Measurements from ENCODE around the gene BMP8A. TPM values are rescaled to one million over a fixed set of nuclear protein-coding genes. Genes with fewer than 3 reads are reported as not detected.
"Not testable (repeated sequence)": the region's sequence is repeated elsewhere in the genome, so short reads cannot be mapped to it uniquely, and the experiment has no call there.

BMP8A gene
- total RNA-seq, 1 donor from 2014 or later = 0.53 TPM

DNA sequence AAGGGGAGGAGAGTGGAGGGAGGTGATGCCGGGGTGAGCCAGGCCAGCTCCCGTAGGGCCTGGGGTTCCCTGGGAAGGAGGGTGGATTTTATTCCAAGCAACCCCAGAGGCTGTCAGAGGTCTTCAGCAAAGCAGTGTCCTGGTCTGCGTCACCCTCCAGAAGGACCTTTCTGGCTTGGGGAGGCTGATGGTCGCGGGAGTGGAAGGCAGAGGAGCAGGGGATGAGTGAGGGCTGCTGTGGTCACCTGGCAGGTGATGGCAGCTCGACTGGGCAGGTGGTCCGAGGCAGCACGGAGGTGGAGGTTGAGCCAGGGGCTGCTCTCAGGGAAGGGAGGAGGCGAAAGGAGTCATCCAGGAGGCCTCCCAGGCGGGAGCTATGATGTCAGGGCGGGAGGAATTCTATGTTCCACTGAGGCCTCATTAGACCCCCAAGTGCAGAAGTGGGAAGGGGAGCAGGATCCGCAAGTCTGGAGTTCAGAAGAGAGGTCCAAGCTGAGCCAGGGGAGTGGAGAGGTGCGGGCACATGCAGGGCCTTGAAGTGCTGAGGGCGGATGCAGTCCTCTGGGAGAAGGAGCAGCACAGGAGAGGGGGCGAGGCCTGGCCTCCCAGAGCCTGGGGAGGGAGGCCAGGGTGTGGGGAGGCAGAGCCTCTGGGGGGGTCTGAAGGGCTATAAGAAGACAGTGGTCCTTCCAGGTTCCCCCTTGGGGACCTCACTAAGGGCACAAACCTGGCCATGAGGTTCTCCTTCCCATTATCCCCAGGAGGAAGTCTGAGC, 33.3 kb downstream of the BMP8A start:
- DNase-seq (ENCODE audit: extremely low read depth, low read depth, low spot score) = no peak

DNA sequence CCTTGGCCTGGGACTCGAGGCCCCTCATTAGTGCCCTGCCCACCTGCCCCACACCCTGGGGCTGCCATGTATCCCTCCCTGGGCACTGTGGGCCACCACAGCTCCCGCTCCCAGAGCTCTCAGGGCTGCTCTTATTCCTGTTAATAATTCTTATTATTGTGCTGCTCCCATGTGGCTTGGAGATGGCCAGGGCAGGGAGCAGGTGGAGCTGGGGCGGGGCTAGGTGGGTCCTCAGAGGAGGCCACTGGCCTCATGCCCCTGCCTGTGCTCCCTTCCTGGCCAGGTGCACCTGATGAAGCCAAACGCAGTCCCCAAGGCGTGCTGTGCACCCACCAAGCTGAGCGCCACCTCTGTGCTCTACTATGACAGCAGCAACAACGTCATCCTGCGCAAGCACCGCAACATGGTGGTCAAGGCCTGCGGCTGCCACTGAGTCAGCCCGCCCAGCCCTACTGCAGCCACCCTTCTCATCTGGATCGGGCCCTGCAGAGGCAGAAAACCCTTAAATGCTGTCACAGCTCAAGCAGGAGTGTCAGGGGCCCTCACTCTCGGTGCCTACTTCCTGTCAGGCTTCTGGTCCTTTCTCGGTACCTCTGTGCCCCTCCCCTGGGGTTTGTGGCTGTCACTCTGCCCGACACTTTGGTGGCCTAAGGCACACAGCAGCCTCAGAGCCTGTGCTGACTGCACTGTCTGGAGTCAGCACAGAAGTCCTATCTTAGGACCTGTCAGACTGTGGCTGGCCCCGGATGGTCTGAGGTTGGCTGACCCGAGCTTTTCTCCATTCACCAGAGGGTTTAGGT, 34.1 kb downstream of the BMP8A start:
- DNase-seq (ENCODE audit: extremely low read depth, low read depth, low spot score) = no peak

DNA sequence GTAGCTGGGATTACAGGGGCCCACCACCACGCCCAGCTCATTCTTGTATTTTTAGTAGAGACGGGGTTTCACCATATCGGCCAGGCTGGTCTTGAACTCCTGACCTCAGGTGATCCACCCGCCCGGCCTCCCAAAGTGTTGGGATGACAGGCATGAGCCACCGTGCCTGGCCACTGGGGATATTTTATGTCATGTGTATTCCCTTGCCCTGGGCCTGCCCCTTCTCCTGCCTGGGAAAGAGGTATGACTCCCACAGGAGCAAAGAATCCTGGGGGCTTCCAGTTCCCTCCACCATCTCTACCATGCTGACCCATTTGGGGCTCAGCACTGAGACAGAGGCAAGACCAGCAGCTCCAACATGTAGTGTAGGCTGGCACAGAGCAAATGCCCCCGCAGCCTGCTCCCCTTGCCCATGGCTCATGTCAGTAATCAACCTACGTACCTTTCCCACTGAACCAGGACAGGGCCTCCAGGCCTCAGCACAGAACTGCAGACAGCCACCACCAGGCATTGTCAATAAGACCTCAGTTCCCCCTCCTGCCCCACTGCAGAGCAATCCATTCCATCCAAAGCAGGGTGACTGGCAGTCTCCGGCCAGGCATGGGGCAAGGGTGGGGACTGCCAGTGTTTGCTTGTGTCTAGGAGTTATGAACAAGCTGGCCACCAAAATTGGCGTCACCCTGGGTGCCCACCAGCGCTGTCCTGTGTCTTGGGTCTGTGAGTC, 35.2 kb downstream of the BMP8A start:
- no peak for DNase-seq (ENCODE audit: extremely low read depth, low read depth, low spot score)

DNA sequence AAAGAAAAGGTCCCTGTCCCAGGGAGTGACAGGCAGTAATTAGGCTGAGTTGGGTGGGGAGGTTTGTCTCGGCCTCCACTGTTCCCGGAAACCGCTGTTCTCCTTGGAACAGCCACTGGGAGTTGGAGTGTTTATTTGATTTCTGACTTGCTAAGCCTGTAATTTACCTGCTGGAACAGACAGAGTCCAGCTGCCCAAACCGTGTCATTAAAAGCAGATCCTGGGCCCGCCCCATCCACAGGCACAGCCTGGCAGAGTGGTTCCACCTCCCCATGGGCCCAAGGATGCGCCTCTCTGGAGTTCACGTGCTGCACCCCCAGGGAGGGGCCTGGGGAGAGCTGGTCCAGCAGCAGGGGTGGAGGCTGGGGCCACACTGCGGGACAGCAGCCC, 35.7 kb downstream of the BMP8A start:
- DNase-seq (ENCODE audit: extremely low read depth, low read depth, low spot score) = not testable (repeated sequence)

DNA sequence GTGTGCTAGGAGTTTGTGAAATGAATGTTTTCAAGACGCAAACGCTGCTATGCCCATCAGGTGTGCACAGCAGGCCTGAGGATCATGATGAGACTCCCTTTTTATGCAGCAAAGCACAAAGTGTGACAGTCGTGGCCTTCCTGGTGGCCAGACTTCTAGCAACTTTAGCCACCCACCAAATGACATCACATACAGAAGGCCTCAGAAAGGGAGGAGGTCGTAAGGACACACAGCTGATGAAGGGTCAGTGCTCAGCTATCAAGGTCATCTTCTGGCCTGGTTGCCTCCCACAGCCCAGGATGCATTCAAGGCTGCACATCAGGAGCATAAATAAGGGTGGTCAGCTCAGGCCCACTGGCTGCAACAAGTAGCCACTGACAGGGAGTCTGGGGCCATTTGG, 36.6 kb downstream of the BMP8A start:
- no peak for DNase-seq (ENCODE audit: extremely low read depth, low read depth, low spot score)

DNA sequence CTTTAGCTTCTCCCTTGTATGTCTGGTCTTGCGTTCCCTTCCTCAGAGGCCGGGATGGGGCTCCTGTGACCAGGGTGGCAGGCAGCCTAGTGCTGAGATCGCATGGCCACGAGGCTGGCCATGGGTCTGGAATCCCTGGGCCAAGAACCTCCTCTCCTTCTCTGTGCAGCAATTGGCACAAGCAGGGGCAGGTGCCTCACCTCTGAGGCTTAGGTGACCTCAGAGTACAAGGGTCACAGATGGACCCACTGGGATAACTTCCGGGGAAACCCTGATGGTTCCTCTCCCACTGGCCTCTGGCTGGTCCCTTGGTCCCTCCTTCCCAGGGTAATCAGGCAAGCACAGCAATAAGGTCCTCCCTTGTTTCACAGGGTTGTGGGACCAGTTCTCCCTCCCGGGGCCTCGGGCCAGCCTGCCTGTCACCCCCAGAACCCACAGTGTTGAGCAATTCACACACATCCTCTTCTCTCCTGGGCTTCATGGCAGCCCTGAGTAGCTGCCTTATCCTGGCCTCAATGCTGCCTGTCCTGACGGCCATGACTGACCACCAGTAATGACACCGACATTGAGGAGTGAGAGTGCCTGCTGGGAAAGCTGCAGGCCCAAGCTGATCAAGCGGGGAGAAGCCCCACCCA, 38.6 kb downstream of the BMP8A start:
- no peak for DNase-seq (ENCODE audit: extremely low read depth, low read depth, low spot score)

DNA sequence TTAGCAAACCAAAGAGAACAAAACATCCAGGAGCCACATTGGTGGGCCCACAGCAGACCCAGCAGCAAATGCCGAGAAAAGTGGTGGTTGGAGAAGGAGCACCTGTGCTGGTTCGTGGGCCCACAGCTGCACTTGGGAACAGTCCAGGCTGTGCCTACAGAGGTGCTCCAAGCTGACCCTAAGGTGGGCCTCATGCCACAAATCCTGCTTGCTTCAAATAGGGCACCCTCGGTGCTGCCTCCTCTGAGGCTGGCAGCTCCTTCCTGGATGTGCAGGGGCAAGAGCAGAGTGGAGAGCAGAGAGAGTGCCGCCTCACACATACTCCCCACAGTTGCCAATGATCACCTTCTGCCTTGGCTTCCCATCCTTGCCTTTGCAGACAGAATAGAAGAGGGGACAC, 40.1 kb downstream of the BMP8A start:
- no peak for DNase-seq (ENCODE audit: extremely low read depth, low read depth, low spot score)

DNA sequence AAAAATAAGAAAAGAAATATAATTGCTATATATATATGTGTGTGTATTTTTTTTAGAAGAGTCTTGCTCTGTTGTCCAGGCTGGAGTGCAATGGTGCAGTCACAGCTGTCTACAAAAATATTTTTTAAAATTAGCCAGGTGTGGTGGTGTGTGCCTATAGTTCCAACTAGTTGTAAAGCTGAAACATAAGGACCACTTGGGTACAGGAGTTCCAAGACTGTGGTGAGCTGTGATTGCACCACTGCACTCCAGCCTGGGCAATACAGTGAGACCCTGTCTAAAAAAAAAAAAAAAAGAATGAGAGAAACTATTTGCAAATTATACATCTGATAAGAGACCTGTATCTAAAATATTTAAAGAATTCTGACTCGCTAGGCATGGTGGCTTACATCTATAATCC, 42.0 kb downstream of the BMP8A start:
- no peak for DNase-seq (ENCODE audit: extremely low read depth, low read depth, low spot score)

DNA sequence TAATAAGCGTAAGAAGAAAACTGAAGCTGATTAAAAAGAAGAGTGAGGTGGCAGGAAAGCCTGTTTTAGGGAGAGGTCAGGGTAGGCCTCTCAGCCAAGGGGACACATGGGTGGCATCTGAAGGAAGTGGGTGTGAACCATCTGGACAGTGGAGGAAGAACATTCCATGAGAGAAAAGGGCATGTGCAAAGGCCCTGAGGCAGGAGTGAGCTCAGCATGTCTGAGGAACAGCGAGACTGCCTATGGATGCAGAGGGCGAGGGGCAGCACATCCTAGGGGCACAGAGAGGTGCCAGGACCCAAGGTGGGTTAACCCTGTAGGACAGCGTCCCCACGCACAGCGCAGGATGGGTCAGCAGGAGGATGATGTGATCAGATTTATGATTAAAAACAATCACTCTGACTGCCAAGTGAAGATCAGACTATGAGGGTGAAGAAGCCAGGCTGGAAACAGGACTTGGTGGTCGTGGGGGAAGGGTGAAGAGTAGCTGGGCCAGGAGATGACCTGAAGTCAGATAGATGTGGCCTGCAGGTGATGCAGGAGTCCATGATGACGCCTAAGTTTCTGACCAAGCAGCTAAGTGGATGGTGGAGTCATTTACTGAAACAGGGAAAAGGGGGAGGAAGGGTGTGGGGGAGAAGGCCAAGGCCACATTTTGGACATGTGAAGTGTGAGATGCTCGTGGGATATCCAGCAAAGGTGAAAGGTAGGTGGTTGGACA, 47.3 kb downstream of the BMP8A start:
- no peak for DNase-seq (ENCODE audit: extremely low read depth, low read depth, low spot score)

DNA sequence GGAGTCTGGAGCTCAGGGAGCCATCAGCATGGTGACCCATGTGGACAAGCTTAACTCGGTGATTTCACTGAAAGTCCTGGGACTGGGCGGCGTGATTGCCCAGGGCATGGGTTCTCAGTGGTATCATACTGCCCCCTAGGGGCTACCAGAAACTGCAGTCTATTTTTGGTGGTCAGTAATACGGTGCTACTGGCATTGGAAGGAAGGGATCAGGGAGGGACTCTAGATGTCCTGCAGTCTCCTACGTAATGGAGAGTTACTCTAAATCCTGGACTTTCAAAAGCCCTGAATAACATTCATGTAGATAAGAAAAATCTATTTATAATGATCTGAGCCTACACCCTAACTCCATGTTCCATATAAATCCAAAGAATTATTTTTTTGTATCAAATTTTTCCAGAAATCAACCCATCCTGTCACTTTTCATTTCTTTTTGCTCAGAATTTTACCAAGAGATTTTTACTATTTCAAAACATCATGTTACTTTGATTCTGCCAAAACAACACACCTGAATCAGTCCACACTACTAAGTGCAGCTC, 47.9 kb downstream of the BMP8A start:
- DNase-seq (ENCODE audit: extremely low read depth, low read depth, low spot score) = peak; percentile 48

DNA sequence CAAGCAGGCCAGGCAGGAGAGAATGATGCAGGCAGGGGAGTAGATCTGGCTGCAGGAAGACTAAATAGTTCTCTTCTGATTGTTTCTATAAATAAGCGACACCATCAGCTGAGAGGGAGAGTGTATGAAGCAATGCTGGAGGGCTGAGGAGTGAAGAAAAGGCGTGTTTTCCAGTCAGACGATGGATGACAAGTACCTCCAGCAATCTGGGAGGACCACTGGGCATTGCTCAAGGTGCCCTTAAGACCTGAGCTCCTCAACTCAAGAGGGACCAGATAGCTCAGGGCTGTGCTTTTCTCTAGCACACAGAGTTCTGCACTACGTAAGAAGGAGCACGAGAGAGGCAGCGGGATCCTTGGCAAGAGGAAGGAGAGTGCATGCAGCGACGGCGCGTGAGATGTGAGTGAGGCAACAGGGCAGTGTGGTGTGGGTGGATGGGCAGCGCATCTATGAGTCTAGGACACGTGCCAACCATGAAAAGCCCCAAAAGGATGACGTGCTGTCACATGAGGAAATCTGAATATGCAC, 49.1 kb downstream of the BMP8A start:
- DNase-seq (ENCODE audit: extremely low read depth, low read depth, low spot score) = no peak

DNA sequence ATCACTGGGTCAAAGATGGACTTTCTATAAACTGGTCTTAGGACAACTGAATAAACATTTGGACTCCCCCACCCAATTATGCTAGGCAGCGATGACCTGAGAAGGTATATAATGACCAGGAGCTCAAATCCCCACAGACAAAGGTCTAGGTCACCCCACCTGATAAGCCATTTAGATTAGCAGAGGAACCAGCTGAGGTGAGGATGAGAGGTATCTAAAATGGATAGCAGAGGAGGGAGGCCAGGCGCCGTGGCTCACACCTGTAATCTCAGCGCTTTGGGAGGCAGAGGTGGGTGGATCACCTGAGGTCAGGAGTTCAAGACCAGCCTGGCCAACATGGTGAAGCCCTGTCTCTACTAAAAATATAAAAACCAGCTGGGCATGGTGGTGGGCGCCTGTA, 51.5 kb downstream of the BMP8A start:
- DNase-seq (ENCODE audit: extremely low read depth, low read depth, low spot score) = no peak

DNA sequence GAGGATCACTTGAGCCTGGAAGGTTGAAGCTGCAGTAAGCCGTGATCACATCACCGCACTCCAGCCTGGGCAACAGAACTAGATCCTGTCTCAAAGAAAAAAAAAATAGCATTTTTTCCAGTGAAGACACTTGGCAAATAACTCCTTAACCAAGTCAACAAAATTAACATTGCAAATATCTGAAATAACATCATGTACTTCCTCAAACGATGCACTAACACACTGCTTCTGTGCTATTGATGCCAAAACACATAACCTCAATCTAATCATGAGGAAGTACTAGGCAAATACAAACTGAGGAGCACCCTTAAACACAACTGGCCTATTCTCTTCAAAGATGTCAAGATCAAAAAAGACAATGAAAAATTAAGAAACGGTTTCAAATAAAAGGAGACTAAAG, 52.9 kb downstream of the BMP8A start:
- DNase-seq (ENCODE audit: extremely low read depth, low read depth, low spot score) = no peak

DNA sequence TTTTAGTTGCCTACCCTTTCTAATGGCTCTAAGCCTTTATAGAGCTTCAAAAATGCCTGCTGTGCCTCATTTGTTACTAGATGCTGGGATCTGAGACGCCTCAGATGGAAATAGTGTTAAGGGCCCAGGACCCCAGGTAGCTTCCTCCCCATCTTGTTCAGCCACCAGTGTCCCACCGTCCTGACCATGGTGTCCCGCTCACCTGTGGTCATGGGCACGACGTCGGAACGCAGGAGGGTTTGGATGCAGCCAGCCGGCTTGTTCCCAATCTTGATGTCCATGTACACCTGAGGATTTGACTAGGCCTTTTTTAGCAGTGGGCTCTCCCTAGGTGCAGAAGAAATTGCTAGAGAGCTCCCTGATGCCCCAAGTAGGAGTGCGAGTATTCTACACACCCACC, 54.1 kb downstream of the BMP8A start:
- no peak for DNase-seq (ENCODE audit: extremely low read depth, low read depth, low spot score)

DNA sequence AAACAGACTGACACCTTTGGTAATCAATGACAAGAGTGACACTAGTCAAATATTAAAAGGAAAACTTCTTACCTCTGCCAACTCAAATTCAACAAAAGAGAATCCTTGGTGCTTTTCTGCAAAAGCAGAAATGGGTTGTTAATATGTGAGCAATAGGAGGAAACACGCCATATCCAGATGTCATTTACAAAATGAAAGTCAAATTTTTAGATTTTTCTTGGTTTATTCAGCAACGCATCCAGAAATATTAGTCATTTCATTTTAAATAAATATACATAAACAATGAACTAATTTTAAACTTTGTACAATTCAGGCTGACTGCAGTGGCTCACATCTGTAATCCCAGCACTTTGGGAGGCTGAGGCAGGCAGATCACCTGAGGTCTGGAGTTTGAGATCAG, 62.8 kb downstream of the BMP8A start:
- DNase-seq (ENCODE audit: extremely low read depth, low read depth, low spot score) = no peak

DNA sequence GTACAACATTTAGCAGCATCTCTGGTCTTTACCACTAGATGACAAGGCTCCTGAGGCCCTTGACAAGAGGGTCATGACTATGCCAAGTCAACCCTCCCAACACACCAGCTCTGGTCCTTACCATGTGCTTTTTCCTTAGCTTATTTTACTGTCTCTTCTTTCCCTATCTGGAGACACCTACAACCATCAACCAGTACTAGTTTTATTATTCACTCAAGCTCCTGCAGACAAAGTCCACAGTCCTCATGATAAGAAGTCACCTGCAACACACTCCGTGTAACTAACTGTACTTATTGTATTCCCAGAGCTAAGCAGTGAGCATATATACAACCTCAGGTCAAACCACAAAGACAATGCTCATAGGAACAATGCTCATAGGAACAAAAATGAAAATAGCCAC, 69.8 kb downstream of the BMP8A start:
- DNase-seq (ENCODE audit: extremely low read depth, low read depth, low spot score) = no peak

DNA sequence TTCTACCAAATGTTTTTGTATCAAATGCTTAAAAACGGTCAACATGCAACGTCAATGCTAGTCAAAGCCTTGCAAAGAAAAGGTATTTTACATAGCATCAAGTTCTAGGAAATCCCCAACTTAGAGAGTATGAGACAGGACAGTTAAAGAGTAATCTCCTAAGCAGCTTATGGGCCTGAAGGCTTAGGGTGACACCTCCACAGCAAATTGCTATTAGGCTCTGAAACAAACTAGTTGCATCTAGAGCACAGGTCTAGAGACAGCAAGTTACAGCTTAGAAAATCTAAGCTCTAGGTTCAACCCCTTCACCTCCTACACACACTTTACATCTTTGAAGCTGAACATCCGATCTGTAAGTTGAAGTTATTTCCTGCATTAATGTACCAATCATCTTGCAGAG, 71.5 kb downstream of the BMP8A start:
- no peak for DNase-seq (ENCODE audit: extremely low read depth, low read depth, low spot score)

DNA sequence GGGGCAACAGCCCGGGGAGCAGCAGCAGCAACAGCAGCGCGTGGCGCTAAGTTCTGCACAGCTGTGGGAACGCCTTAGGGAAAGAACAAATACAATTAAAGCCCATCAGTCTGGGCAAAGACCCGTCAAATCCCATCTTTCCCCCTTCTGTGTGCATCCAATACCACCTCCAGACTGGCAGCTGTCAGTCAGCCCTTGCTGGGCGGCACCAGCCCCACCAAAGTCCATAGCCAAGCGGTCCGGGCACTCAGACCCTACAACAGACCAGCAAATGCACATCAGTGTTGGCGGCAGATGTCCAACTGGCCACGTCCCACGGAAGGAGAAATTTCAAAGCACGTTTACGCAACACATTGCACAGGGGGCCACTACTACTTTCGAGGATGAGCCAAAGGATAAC, 72.2 kb downstream of the BMP8A start:
- no peak for DNase-seq (ENCODE audit: extremely low read depth, low read depth, low spot score)

DNA sequence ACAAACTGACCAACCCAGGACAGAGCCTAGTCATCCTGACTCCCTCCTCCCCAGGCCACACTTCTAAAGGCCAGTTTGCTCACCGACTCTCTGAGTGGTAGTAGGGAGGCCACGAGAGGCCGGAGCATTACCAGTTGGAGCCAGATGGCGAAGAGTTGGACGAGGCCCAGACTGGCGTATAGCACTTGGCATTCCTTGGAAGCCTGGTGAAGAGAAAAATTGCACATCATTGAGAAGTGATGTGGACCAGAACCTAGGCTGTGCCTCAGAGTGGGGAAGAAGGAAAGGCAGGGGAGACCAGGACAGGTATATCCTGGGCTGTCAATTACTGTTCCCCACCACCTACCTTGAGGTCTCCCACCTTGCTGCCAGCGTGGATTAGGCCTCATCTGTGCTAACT, 72.9 kb downstream of the BMP8A start:
- DNase-seq (ENCODE audit: extremely low read depth, low read depth, low spot score) = no peak

DNA sequence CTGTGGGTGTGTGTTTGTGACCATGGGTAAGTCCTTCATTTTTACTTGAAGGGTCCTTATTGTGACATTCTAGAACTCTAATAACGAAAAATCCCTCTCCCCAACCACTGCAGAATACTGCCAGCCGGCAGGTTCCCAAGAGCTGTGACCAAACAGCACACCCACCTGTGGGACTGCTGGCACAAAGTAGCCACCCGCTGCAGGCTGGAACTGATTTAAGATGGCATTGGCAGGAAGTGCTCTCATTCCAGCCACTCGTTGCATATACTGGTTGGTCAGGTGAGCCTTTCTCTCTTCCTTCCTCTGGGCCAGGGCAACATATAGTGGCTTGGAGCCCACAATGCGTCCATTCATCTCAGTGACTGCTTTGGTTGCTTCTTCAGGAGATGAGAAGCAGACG, 73.5 kb downstream of the BMP8A start:
- no peak for DNase-seq (ENCODE audit: extremely low read depth, low read depth, low spot score)

Measured in glomerular endothelial cell (primary cell).